GM23248 (cell line): Measurements from ENCODE around the gene SMYD3. TPM values are rescaled to one million over a fixed set of nuclear protein-coding genes. Genes with fewer than 3 reads are reported as not detected.

Source experiments
- DNase-seq: peaks from one replicate; pipeline ENCODE4 v3.0.0-alpha.2; 2015
- H2AFZ ChIP-seq: fragments of 200-600 bp; sonication (generic); 2 replicates; pipeline ENCODE4 v1.6.1; 2016; ENCODE audit warnings: antibody characterized with exemption
- H3F3A ChIP-seq: fragments of 200-600 bp; sonication (generic); 2 replicates; pipeline ENCODE4 v1.6.1; 2016; ENCODE audit warnings: mild to moderate bottlenecking, antibody characterized with exemption, mixed run types; ENCODE audit not compliant: insufficient read depth
- H3K27ac ChIP-seq: fragments of 200-600 bp; sonication (generic); 2 replicates; pipeline ENCODE4 v1.5.1; 2016; ENCODE audit warnings: mild to moderate bottlenecking
- H3K27me3 ChIP-seq: fragments of 200-600 bp; sonication (generic); replicated peaks from 2 replicates; pipeline ENCODE4 v1.6.1; 2016; ENCODE audit warnings: mild to moderate bottlenecking; ENCODE audit not compliant: insufficient read depth
- H3K36me3 ChIP-seq: fragments of 200-600 bp; sonication (generic); 2 replicates; pipeline ENCODE4 v1.6.1; 2016; ENCODE audit warnings: low read depth, mild to moderate bottlenecking
- H3K4me1 ChIP-seq: fragments of 200-600 bp; sonication (generic); 2 replicates; pipeline ENCODE4 v1.6.1; 2016; ENCODE audit warnings: mild to moderate bottlenecking; ENCODE audit not compliant: insufficient read depth
- H3K4me2 ChIP-seq: fragments of 200-600 bp; sonication (generic); one replicate; pipeline ENCODE4 v1.6.1; 2016; ENCODE audit warnings: mild to moderate bottlenecking; ENCODE audit not compliant: unreplicated experiment
- H3K4me3 ChIP-seq: fragments of 200-600 bp; sonication (generic); 2 replicates; pipeline ENCODE4 v1.5.1; 2016; ENCODE audit warnings: mild to moderate bottlenecking
- H3K79me2 ChIP-seq: fragments of 200-600 bp; sonication (generic); 2 replicates; pipeline ENCODE4 v1.6.1; 2016; ENCODE audit warnings: mild to moderate bottlenecking; ENCODE audit not compliant: insufficient read depth
- H3K9ac ChIP-seq: fragments of 200-600 bp; sonication (generic); 2 replicates; pipeline ENCODE4 v1.6.1; 2016; ENCODE audit warnings: mild to moderate bottlenecking
- H3K9me2 ChIP-seq: fragments of 200-600 bp; sonication (generic); 2 replicates; pipeline ENCODE4 v1.6.1; 2016; ENCODE audit warnings: mixed run types, mild to moderate bottlenecking, moderate library complexity; ENCODE audit not compliant: insufficient read depth
- H3K9me3 ChIP-seq: fragments of 200-600 bp; sonication (generic); one replicate; pipeline ENCODE4 v1.6.1; 2017; ENCODE audit warnings: low read depth
- H4K20me1 ChIP-seq: fragments of 200-600 bp; sonication (generic); 2 replicates; pipeline ENCODE4 v1.6.0; 2016; ENCODE audit not compliant: insufficient read depth
- EZH2 ChIP-seq: fragments of 200-600 bp; sonication (generic); IDR thresholded peaks from 2 replicates; pipeline ENCODE4 v1.6.1; 2018; ENCODE audit warnings: antibody characterized with exemption, mild to moderate bottlenecking; ENCODE audit not compliant: insufficient read depth, poor library complexity, severe bottlenecking
- EZH2phosphoT487 ChIP-seq: fragments of 200-600 bp; sonication (generic); IDR thresholded peaks from 2 replicates; pipeline ENCODE4 v1.6.1; 2018; ENCODE audit warnings: antibody characterized with exemption, moderate library complexity, mild to moderate bottlenecking, low read depth; ENCODE audit not compliant: insufficient read depth
- WGBS, 2 experiments: methylation state at CpG; one replicate each; pipeline ENCODE4 v1.1.6; 2015 to 2017; ENCODE audit warnings: low lambda C conversion rate in 2 of 2, low coverage in 1 of 2; ENCODE audit errors: missing lambda C conversion rate in 2 of 2; 5-methylcytosine and 5-hydroxymethylcytosine counted together
- in situ Hi-C: fragments of 300-500 bp; cut with MboI; formaldehyde crosslinking; loops from 2 replicates; pipeline ENCODE4 v1.15.0; 2020
- polyA plus RNA-seq: library from polyadenylated mRNA; unstranded; fragments of >200 nt; fragmentation: Nextera tagmentation; extraction: Ambion mirVana; gene quantifications from 2 replicates; pipeline ENCODE4 v1.2.1, GENCODE V29; 2016
- total RNA-seq: library from RNA; depleted of rRNA; stranded (reverse); fragments of >200 nt; shearing (Covaris generic); gene quantifications from 2 replicates; pipeline ENCODE4 v1.2.3, GENCODE V29; 2014

Gene SMYD3
- total and polyA plus RNA-seq, 2 experiments from 2014 or later = 32.1 to 44.8 TPM

- no peaks in the 10 kb centered on the region for H4K20me1 ChIP-seq
- no peaks in the 10 kb centered on the region; the same call in 1 of the 2 replicates for H3K27me3 ChIP-seq
- in situ Hi-C loops = no loop called here
- H3K79me2 ChIP-seq = no peaks in the 10 kb centered on the region
- no peaks in the 10 kb centered on the region for H3K9me3 ChIP-seq
- no peak for DNase-seq
- H3K9ac ChIP-seq = no peak overlapping the region
- no peak overlapping the region for H2AFZ ChIP-seq
- no peaks in the 10 kb centered on the region for H3K4me1 ChIP-seq
- no peaks in the 10 kb centered on the region for H3K36me3 ChIP-seq
- no peaks in the 10 kb centered on the region for H3F3A ChIP-seq
- H3K4me3 ChIP-seq = no peak overlapping the region
- 45 to 56% methylated on average over 8 of the region's 8 CpGs for WGBS, 2 experiments
- no peaks in the 10 kb centered on the region for H3K9me2 ChIP-seq
- no peak overlapping the region for H3K4me2 ChIP-seq
- TF ChIP-seq EZH2phosphoT487 (no peak), EZH2 (no peak)
- H3K27ac ChIP-seq = no peak overlapping the region
These were observed 22.1 kb upstream of the SMYD3 start for GRCh38 chr1:246528933-246529731.

DNA sequence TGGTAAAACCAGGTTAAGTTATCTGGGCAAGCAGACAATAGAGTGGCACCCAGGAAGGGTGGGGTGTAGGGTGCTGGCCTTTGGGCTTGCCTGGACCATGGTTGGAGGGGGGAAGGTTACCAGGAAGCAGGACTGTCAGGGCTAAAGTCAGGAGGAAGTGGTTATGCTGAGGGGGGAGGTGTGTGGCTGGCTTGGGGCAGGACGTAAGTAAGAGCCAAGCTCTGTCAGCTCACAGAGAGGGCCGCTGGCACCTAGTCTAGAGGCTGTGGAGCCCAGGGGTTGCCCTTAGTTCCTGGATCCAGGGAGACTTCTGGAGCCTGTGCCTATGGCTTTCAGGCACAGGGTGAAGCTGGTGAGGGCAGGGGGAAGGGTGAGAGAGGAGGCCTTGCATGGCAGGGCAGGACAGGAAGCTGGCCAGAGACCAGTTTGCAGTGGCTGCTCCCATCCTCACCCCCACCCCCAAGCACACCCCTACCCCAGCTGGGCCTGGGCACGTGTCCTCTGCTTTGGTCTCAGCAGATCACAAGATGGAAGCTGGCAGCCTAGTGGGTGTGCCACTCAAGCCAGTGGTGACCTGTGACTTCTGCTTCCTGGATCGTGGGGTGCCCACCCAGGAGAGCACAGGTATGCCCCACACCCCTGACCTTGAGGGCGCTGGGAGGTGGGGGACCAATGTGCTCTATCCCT, 20.5 kb upstream of the SMYD3 start:
- WGBS, 2 experiments = 42 to 48% methylated on average over 4 to 5 of the region's 5 CpGs
- Histone ChIP-seq H3K9me2 (no peaks in the 10 kb centered on the region), H3F3A (no peaks in the 10 kb centered on the region), H3K9ac (no peak overlapping the region), H3K27me3 (no peaks in the 10 kb centered on the region), H3K36me3 (no peaks in the 10 kb centered on the region), H3K4me2 (no peak overlapping the region), H3K4me1 (no peaks in the 10 kb centered on the region), H3K4me3 (no peak overlapping the region), H3K9me3 (no peaks in the 10 kb centered on the region), H2AFZ (no peak overlapping the region), H3K79me2 (no peaks in the 10 kb centered on the region), H4K20me1 (no peaks in the 10 kb centered on the region), H3K27ac (no peak overlapping the region)
- in situ Hi-C loops = no loop called here
- TF ChIP-seq EZH2 (no peak), EZH2phosphoT487 (no peak)
- DNase-seq = no peak

DNA sequence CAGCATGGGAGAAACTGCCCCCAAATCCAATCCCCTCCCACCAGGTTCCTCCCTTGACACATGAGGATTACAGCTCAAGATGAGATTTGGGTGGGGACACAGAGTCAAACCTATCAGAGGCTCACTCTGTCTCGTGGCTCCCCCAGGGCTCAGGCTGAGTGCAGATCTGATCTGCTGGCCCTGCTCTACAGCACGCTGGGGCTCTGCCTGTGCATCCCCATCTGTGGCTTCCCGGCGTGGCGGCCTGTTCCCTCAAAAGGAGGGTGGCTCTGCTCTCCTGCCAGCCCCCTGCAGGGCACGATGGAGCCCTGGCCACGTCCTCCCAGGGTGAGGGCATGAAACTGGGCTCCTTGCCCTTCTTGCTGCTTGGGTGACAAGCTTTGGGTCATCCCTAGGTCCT, 19.8 kb upstream of the SMYD3 start:
- H3K4me1 ChIP-seq = no peaks in the 10 kb centered on the region
- H3K27ac ChIP-seq = no peak overlapping the region
- H3K9me2 ChIP-seq = no peaks in the 10 kb centered on the region
- H3K27me3 ChIP-seq = no peaks in the 10 kb centered on the region
- no peaks in the 10 kb centered on the region for H3K9me3 ChIP-seq
- TF ChIP-seq EZH2phosphoT487 (no peak), EZH2 (no peak)
- H3K36me3 ChIP-seq = no peaks in the 10 kb centered on the region
- H3K4me3 ChIP-seq = no peak overlapping the region
- no peak overlapping the region for H3K9ac ChIP-seq
- no peaks in the 10 kb centered on the region for H3K79me2 ChIP-seq
- no peak overlapping the region for H2AFZ ChIP-seq
- WGBS, 2 experiments = 45 to 64% methylated on average over 5 to 7 of the region's 7 CpGs
- H4K20me1 ChIP-seq = no peaks in the 10 kb centered on the region
- no peak overlapping the region for H3K4me2 ChIP-seq
- H3F3A ChIP-seq = no peaks in the 10 kb centered on the region
- in situ Hi-C loops = no loop called here
- no peak for DNase-seq

DNA sequence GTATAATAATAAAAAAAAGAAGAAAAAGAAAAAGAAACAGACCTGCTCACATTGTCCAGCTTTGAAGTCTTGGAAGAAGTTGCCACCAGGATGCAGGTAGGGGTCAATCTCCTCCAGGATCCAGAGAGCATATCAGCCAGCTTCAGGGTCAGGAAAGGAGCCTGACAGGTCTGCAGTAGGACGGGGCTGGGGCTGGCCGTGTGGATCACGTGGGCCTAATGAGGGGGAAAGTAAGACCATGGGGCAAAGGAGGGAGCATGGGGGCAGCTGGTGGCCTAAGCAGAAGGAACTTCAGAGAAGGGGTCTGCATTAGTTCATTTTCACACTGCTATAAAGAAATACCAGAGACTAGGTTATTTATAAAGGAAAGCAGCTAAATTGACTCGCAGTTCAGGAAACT, 19.3 kb upstream of the SMYD3 start:
- Histone ChIP-seq H3K4me3 (no peak overlapping the region), H3K9me3 (no peaks in the 10 kb centered on the region), H3K79me2 (no peaks in the 10 kb centered on the region), H3K4me2 (no peak overlapping the region), H2AFZ (no peak overlapping the region), H3F3A (no peaks in the 10 kb centered on the region), H4K20me1 (no peaks in the 10 kb centered on the region), H3K27me3 (no peaks in the 10 kb centered on the region), H3K9ac (no peak overlapping the region), H3K36me3 (no peaks in the 10 kb centered on the region), H3K9me2 (no peaks in the 10 kb centered on the region), H3K27ac (no peak overlapping the region), H3K4me1 (no peaks in the 10 kb centered on the region)
- DNase-seq = no peak
- in situ Hi-C loops = no loop called here
- no peak for TF ChIP-seq EZH2
- TF ChIP-seq EZH2phosphoT487 = no peak
- 51 to 62% methylated on average over 4 of the region's 4 CpGs for WGBS, 2 experiments
